Mesendoderm (in vitro differentiated cells): ENCODE data around the gene ZNF821.

Experiments
- DNase-seq: peaks from one replicate; pipeline ENCODE4 v3.0.0; 2013
- H2AK5ac ChIP-seq: 2 replicates; pipeline ENCODE4 v1.6.1; 2013; ENCODE audit warnings: low read length, inconsistent platforms
- H2BK120ac ChIP-seq: 2 replicates; pipeline ENCODE4 v1.6.1; 2013; ENCODE audit warnings: low read depth, mild to moderate bottlenecking, low read length, moderate library complexity, mixed read lengths
- H2BK15ac ChIP-seq: replicated peaks from 2 replicates; pipeline ENCODE4 v1.6.1; 2013; ENCODE audit warnings: low read depth, mild to moderate bottlenecking, moderate library complexity
- H2BK5ac ChIP-seq: 2 replicates; pipeline ENCODE4 v1.6.1; 2013; ENCODE audit warnings: low read length, inconsistent platforms
- H3K18ac ChIP-seq: 2 replicates; pipeline ENCODE4 v1.6.1; 2013; ENCODE audit warnings: mild to moderate bottlenecking, low read length, mixed read lengths
- H3K23ac ChIP-seq: one replicate; pipeline ENCODE4 v1.6.1; 2013; ENCODE audit warnings: low read length
- H3K27ac ChIP-seq: 2 replicates; pipeline ENCODE4 v1.5.1; 2013; ENCODE audit warnings: low read depth, mild to moderate bottlenecking, inconsistent platforms, low read length, moderate library complexity
- H3K27me3 ChIP-seq: 2 replicates; pipeline ENCODE4 v1.6.1; 2013; ENCODE audit warnings: low read length, control low read depth, mild to moderate bottlenecking, inconsistent platforms; ENCODE audit not compliant: insufficient read depth, poor library complexity
- H3K36me3 ChIP-seq: 2 replicates; pipeline ENCODE4 v1.6.1; 2013; ENCODE audit warnings: low read length, inconsistent platforms; ENCODE audit not compliant: control insufficient read depth, insufficient read depth
- H3K4ac ChIP-seq: one replicate; pipeline ENCODE4 v1.6.1; 2013; ENCODE audit warnings: low read depth, mild to moderate bottlenecking, low read length, moderate library complexity
- H3K4me1 ChIP-seq: 2 replicates; pipeline ENCODE4 v1.6.1; 2013; ENCODE audit warnings: low read depth, low read length, inconsistent platforms; ENCODE audit not compliant: control insufficient read depth
- H3K4me2 ChIP-seq: 2 replicates; pipeline ENCODE4 v1.6.1; 2013; ENCODE audit warnings: low read length
- H3K4me3 ChIP-seq: 2 replicates; pipeline ENCODE4 v1.5.1; 2013; ENCODE audit warnings: mild to moderate bottlenecking, low read length
- H3K56ac ChIP-seq: one replicate; pipeline ENCODE4 v1.6.1; 2013; ENCODE audit warnings: low read length
- H3K79me1 ChIP-seq: 2 replicates; pipeline ENCODE4 v1.6.1; 2013; ENCODE audit warnings: low read length, inconsistent platforms
- H3K79me2 ChIP-seq: 2 replicates; pipeline ENCODE4 v1.6.1; 2013; ENCODE audit warnings: mild to moderate bottlenecking, low read length; ENCODE audit not compliant: control insufficient read depth, insufficient read depth
- H3K9ac ChIP-seq: 2 replicates; pipeline ENCODE4 v1.6.1; 2013; ENCODE audit warnings: low read length, inconsistent platforms
- H4K5ac ChIP-seq: one replicate; pipeline ENCODE4 v1.6.1; 2013; ENCODE audit warnings: low read length
- H4K8ac ChIP-seq: one replicate; pipeline ENCODE4 v1.6.1; 2013; ENCODE audit warnings: low read depth, mild to moderate bottlenecking, control low read depth, low read length, moderate library complexity
- WGBS: extraction: QIAGEN DNeasy Blood & Tissue Kit; methylation state at CpG from one replicate; pipeline ENCODE4 v1.1.7; 2013; ENCODE audit warnings: low lambda C conversion rate, missing lambda C conversion rate; ENCODE audit not compliant: insufficient coverage; ENCODE audit errors: extremely low coverage; 5-methylcytosine and 5-hydroxymethylcytosine counted together

Gene ZNF821

GRCh38 chr16:71919035-71919434, 35.1 kb upstream of the ZNF821 start:
- Histone ChIP-seq H3K56ac (no peak overlapping the region), H3K79me2 (peaks cover 45% of the 10 kb centered on the region), H3K27me3 (no peaks in the 10 kb centered on the region), H3K18ac (no peak overlapping the region), H3K4me2 (no peak overlapping the region), H4K8ac (no peak overlapping the region), H3K4ac (no peak overlapping the region), H3K36me3 (peaks cover 18% of the 10 kb centered on the region), H3K27ac (no peak overlapping the region), H3K79me1 (peaks cover 28% of the 10 kb centered on the region), H4K5ac (no peak overlapping the region), H3K4me3 (no peak overlapping the region), H2AK5ac (no peak overlapping the region), H2BK15ac (no peak overlapping the region), H3K4me1 (no peaks in the 10 kb centered on the region), H2BK120ac (no peak overlapping the region), H3K9ac (no peak overlapping the region), H3K23ac (no peak overlapping the region), H2BK5ac (no peak overlapping the region)
- DNase-seq, result no peak
- no CpG with 5 or more reads among the region's 3 CpGs for WGBS

- no peaks in the 10 kb centered on the region for H3K27me3 ChIP-seq
- no CpG with 5 or more reads among the region's 6 CpGs for WGBS
- no peak overlapping the region for H4K5ac ChIP-seq
- no peak overlapping the region for H3K18ac ChIP-seq
- H2BK15ac ChIP-seq, result no peak overlapping the region
- H3K4ac ChIP-seq, result no peak overlapping the region
- H3K27ac ChIP-seq, result no peak overlapping the region
- no peak overlapping the region for H2BK5ac ChIP-seq
- no peaks in the 10 kb centered on the region for H3K4me1 ChIP-seq
- no peak overlapping the region for H2AK5ac ChIP-seq
- no peak overlapping the region for H3K4me3 ChIP-seq
- no peak for DNase-seq
- H3K79me1 ChIP-seq, result peaks cover 28% of the 10 kb centered on the region
- no peak overlapping the region for H3K4me2 ChIP-seq
- H3K79me2 ChIP-seq, result peaks cover 55% of the 10 kb centered on the region
- no peak overlapping the region for H4K8ac ChIP-seq
- peaks cover 14% of the 10 kb centered on the region for H3K36me3 ChIP-seq
- H3K9ac ChIP-seq, result no peak overlapping the region
- no peak overlapping the region for H3K56ac ChIP-seq
- no peak overlapping the region for H3K23ac ChIP-seq
- no peak overlapping the region for H2BK120ac ChIP-seq
These were observed 33.9 kb upstream of the ZNF821 start for GRCh38 chr16:71917900-71918299.

- no peak for DNase-seq
- H3K56ac ChIP-seq, result no peak overlapping the region
- H2BK5ac ChIP-seq, result no peak overlapping the region
- H3K36me3 ChIP-seq, result peaks cover 11% of the 10 kb centered on the region
- WGBS, result no CpG with 5 or more reads among the region's 11 CpGs
- no peak overlapping the region for H4K5ac ChIP-seq
- no peak overlapping the region for H3K4ac ChIP-seq
- no peak overlapping the region for H3K4me3 ChIP-seq
- H3K4me2 ChIP-seq, result no peak overlapping the region
- H3K27me3 ChIP-seq, result no peaks in the 10 kb centered on the region
- peaks cover 28% of the 10 kb centered on the region for H3K79me1 ChIP-seq
- H2BK15ac ChIP-seq, result no peak overlapping the region
- no peak overlapping the region for H3K27ac ChIP-seq
- no peaks in the 10 kb centered on the region for H3K4me1 ChIP-seq
- H2AK5ac ChIP-seq, result no peak overlapping the region
- H4K8ac ChIP-seq, result no peak overlapping the region
- no peak overlapping the region for H3K23ac ChIP-seq
- peaks cover 66% of the 10 kb centered on the region for H3K79me2 ChIP-seq
- no peak overlapping the region for H3K18ac ChIP-seq
- no peak overlapping the region for H3K9ac ChIP-seq
- no peak overlapping the region for H2BK120ac ChIP-seq
These were observed 32.5 kb upstream of the ZNF821 start for GRCh38 chr16:71916397-71916920.

- Histone ChIP-seq H3K4me2 (no peak overlapping the region), H2BK120ac (no peak overlapping the region), H2BK15ac (no peak overlapping the region), H4K5ac (no peak overlapping the region), H3K56ac (no peak overlapping the region), H2AK5ac (no peak overlapping the region), H3K9ac (no peak overlapping the region), H3K18ac (no peak overlapping the region), H3K4me3 (no peak overlapping the region), H3K4ac (no peak overlapping the region), H3K27ac (no peak overlapping the region), H3K27me3 (no peaks in the 10 kb centered on the region), H3K4me1 (no peaks in the 10 kb centered on the region), H3K79me1 (peaks cover 23% of the 10 kb centered on the region), H4K8ac (no peak overlapping the region), H2BK5ac (no peak overlapping the region), H3K79me2 (peaks cover 73% of the 10 kb centered on the region), H3K23ac (no peak overlapping the region), H3K36me3 (peaks cover 6% of the 10 kb centered on the region)
- no CpG with 5 or more reads among the region's 2 CpGs for WGBS
- DNase-seq, result no peak
These were observed 31.4 kb upstream of the ZNF821 start for GRCh38 chr16:71915350-71915749.

- no peak overlapping the region for H3K56ac ChIP-seq
- DNase-seq, result no peak
- H3K27ac ChIP-seq, result no peak overlapping the region
- H2BK15ac ChIP-seq, result no peak overlapping the region
- no peaks in the 10 kb centered on the region for H3K27me3 ChIP-seq
- H3K18ac ChIP-seq, result no peak overlapping the region
- no peak overlapping the region for H3K4ac ChIP-seq
- no CpG with 5 or more reads among the region's 2 CpGs for WGBS
- no peak overlapping the region for H3K23ac ChIP-seq
- no peak overlapping the region for H4K8ac ChIP-seq
- no peaks in the 10 kb centered on the region for H3K4me1 ChIP-seq
- peaks cover 25% of the 10 kb centered on the region for H3K79me1 ChIP-seq
- H2BK5ac ChIP-seq, result no peak overlapping the region
- no peak overlapping the region for H4K5ac ChIP-seq
- H2BK120ac ChIP-seq, result no peak overlapping the region
- peaks cover 76% of the 10 kb centered on the region for H3K79me2 ChIP-seq
- no peak overlapping the region for H3K4me3 ChIP-seq
- peaks cover 6% of the 10 kb centered on the region for H3K36me3 ChIP-seq
- H3K4me2 ChIP-seq, result no peak overlapping the region
- no peak overlapping the region for H3K9ac ChIP-seq
- H2AK5ac ChIP-seq, result no peak overlapping the region
These were observed 30.8 kb upstream of the ZNF821 start for GRCh38 chr16:71914802-71915201.

- Histone ChIP-seq H3K56ac (no peak overlapping the region), H3K4me2 (no peak overlapping the region), H2BK120ac (no peak overlapping the region), H3K79me2 (peaks cover 84% of the 10 kb centered on the region), H3K9ac (no peak overlapping the region), H3K4me1 (no peaks in the 10 kb centered on the region), H3K27ac (no peak overlapping the region), H3K4me3 (no peak overlapping the region), H3K36me3 (peaks cover 3% of the 10 kb centered on the region), H4K8ac (no peak overlapping the region), H3K27me3 (no peaks in the 10 kb centered on the region), H2BK15ac (no peak overlapping the region), H2AK5ac (no peak overlapping the region), H2BK5ac (no peak overlapping the region), H4K5ac (no peak overlapping the region), H3K4ac (no peak overlapping the region), H3K79me1 (peaks cover 12% of the 10 kb centered on the region), H3K18ac (no peak overlapping the region), H3K23ac (no peak overlapping the region)
- WGBS, result no CpG with 5 or more reads among the region's 6 CpGs
- no peak for DNase-seq
These were observed 28.7 kb upstream of the ZNF821 start for GRCh38 chr16:71912534-71913275.
